Lung (tissue), 16 donors: ENCODE data around the gene TSEN34. TPM values are rescaled to one million over a fixed set of nuclear protein-coding genes. Genes with fewer than 3 reads are reported as not detected.

Experiments used
- ATAC-seq: fragments of 200-7000 bp; cut with Tn5 transposase; one replicate; pipeline ENCODE4 v1.9.1; 2020; ENCODE audit warnings: moderate number of reproducible peaks; ENCODE audit not compliant: insufficient read depth, low FRiP score
- DNase-seq, 3 donors: peaks; one replicate each; pipeline ENCODE4 v3.0.0-alpha.2; 2013 to 2017
- H3K27ac ChIP-seq, 2 donors: one replicate each; pipeline ENCODE4 v1.5.1; 2013; ENCODE audit warnings: mild to moderate bottlenecking in 2 of 2, moderate library complexity in 2 of 2, control low read depth in 1 of 2, inconsistent platforms in 1 of 2, low read depth in 1 of 2, low read length in 1 of 2
- H3K27me3 ChIP-seq, 3 donors: one replicate each; pipeline ENCODE4 v1.5.1; 2013; ENCODE audit warnings: low read length in 2 of 3; ENCODE audit not compliant: control insufficient read depth in 3 of 3, insufficient read depth in 3 of 3
- H3K36me3 ChIP-seq, 4 donors: one replicate each; pipeline ENCODE4 v1.5.1; 2013; ENCODE audit warnings: low read length in 4 of 4, mild to moderate bottlenecking in 1 of 4, moderate library complexity in 1 of 4; ENCODE audit not compliant: control insufficient read depth in 4 of 4, insufficient read depth in 4 of 4
- H3K4me1 ChIP-seq, 5 donors: one replicate each; pipeline ENCODE4 v1.5.1; 2013; ENCODE audit warnings: low read length in 5 of 5, mild to moderate bottlenecking in 2 of 5, moderate library complexity in 1 of 5; ENCODE audit not compliant: control insufficient read depth in 5 of 5, insufficient read depth in 5 of 5
- H3K4me3 ChIP-seq: one replicate; pipeline ENCODE4 v1.5.1; 2013; ENCODE audit warnings: mild to moderate bottlenecking, control low read depth, moderate library complexity
- H3K9ac ChIP-seq, 2 donors: one replicate each; pipeline ENCODE4 v1.5.1; 2013; ENCODE audit warnings: low read length in 2 of 2, control low read depth in 1 of 2; ENCODE audit not compliant: insufficient read depth in 1 of 2
- H3K9me3 ChIP-seq, 4 donors: one replicate each; pipeline ENCODE4 v1.5.1; 2013; ENCODE audit warnings: low read length in 3 of 4, mild to moderate bottlenecking in 1 of 4, moderate library complexity in 1 of 4; ENCODE audit not compliant: control insufficient read depth in 4 of 4, insufficient read depth in 3 of 4
- WGBS, 2 donors: extraction: QIAGEN DNeasy Blood & Tissue Kit; methylation state at CpG; one replicate each; pipeline ENCODE4 v1.1.7; 2013; 5-methylcytosine and 5-hydroxymethylcytosine counted together
- long read RNA-seq, 5 donors: transcript quantifications; one replicate each; lab custom pipeline, GENCODE V29; 2026
- polyA plus RNA-seq, 2 donors: library from polyadenylated mRNA; stranded (reverse); fragments of 200-250 nt; gene quantifications; one replicate each; pipeline ENCODE4 v1.2.1, GENCODE V29; 2013
- total RNA-seq, 2 donors: library from RNA; depleted of rRNA in 1 of 2; stranded (reverse); fragments of >200 nt in 1 of 2; gene quantifications; one replicate each; pipeline ENCODE4 v1.2.1, GENCODE V29; 2014 to 2021
- TF ChIP-seq, protein P1 (sequence below): IDR thresholded peaks from 2 replicates; pipeline ENCODE4 v1.5.1; 2012; ENCODE audit warnings: mild to moderate bottlenecking; ENCODE audit errors: control extremely low read depth, extremely low read depth
- donor health status: control.
- donor health status: control.
- donor health status: Bipolar disorder and iron deficiency.
- donor health status: healthy.
- donor health status: DM: yes; HTN: yes; CAD: no.

Gene TSEN34
- total RNA-seq = 10 to 100 TPM; 44.5 to 65.8 TPM
- polyA plus RNA-seq = 100 to 1,000 TPM in 1 of 2 donors, 10 to 100 TPM in 1; 38.0 to 102 TPM
- long read RNA-seq, donor 1, transcript TSEN34-201 (5 exons, 2,294 nt) = minor isoform, 13 of 45 reads
- long read RNA-seq, donor 1, transcript TSEN34-203 (4 exons, 1,349 nt) = major isoform, 22 of 45 reads
- long read RNA-seq, donor 1, partial matches to known transcripts = 8 of 45 reads
- long read RNA-seq, donor 1, other reads (novel, unspliced or antisense) = 0 of 45 reads
- long read RNA-seq, donor 2, transcript TSEN34-203 (4 exons, 1,349 nt) = major isoform, 7 of 11 reads
- long read RNA-seq, donor 2, partial matches to known transcripts = 0 of 11 reads
- long read RNA-seq, donor 2, other reads (novel, unspliced or antisense) = 0 of 11 reads
- long read RNA-seq, donor 3, transcript TSEN34-203 (4 exons, 1,349 nt) = major isoform, 18 of 27 reads
- long read RNA-seq, donor 3, partial matches to known transcripts = 5 of 27 reads
- long read RNA-seq, donor 3, other reads (novel, unspliced or antisense) = 0 of 27 reads
- long read RNA-seq, donor 4, transcript TSEN34-201 (5 exons, 2,294 nt) = minor isoform, 5 of 23 reads
- long read RNA-seq, donor 4, transcript TSEN34-203 (4 exons, 1,349 nt) = major isoform, 8 of 23 reads
- long read RNA-seq, donor 4, partial matches to known transcripts = 8 of 23 reads
- long read RNA-seq, donor 4, other reads (novel, unspliced or antisense) = 0 of 23 reads
- long read RNA-seq, donor 5, transcript TSEN34-201 (5 exons, 2,294 nt) = minor isoform, 9 of 62 reads
- long read RNA-seq, donor 5, transcript TSEN34-203 (4 exons, 1,349 nt) = major isoform, 30 of 62 reads
- long read RNA-seq, donor 5, partial matches to known transcripts = 20 of 62 reads
- long read RNA-seq, donor 5, other reads (novel, unspliced or antisense) = 0 of 62 reads

DNA sequence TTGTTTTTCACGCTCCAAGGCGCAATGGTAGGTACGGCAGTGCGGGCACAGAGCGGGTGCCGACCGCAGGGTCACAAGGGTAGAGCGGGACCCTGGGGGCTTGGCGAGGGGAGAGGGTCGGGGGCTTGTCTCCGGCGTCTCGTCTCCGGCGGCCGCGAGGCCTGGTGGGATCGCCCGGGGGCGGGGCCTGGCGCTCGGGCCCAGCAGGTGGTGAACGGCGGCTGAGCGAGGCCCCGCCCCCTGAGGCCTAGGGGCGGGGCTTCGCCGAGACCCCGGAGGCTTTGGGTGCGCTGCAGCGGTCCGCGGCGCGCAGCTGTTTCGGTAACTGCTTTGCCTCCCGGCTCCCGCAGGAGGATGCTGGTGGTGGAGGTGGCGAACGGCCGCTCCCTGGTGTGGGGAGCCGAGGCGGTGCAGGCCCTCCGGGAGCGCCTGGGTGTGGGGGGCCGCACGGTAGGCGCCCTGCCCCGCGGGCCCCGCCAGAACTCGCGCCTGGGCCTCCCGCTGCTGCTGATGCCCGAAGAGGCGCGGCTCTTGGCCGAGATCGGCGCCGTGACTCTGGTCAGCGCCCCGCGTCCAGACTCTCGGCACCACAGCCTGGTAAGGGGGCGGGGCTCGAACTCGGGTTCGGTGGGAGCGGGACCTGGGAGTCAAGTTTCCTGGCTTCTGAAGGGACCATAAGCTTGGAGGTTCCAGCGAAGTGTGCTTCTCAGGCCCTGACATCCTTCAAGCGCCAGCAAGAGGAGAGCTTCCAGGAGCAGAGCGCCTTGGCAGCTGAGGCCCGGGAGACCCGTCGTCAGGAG lies at the start of gene TSEN34:
Gene TSEN34 (plus strand): TSS at position 298 of the 800 bp plus-strand sequence. CDS start 57 bp downstream, at position 355.
- DNase-seq = peak in 2 of 3 donors; percentile 91 to 95
- TF ChIP-seq, protein P1, sequence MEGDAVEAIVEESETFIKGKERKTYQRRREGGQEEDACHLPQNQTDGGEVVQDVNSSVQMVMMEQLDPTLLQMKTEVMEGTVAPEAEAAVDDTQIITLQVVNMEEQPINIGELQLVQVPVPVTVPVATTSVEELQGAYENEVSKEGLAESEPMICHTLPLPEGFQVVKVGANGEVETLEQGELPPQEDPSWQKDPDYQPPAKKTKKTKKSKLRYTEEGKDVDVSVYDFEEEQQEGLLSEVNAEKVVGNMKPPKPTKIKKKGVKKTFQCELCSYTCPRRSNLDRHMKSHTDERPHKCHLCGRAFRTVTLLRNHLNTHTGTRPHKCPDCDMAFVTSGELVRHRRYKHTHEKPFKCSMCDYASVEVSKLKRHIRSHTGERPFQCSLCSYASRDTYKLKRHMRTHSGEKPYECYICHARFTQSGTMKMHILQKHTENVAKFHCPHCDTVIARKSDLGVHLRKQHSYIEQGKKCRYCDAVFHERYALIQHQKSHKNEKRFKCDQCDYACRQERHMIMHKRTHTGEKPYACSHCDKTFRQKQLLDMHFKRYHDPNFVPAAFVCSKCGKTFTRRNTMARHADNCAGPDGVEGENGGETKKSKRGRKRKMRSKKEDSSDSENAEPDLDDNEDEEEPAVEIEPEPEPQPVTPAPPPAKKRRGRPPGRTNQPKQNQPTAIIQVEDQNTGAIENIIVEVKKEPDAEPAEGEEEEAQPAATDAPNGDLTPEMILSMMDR = no peak
- Histone ChIP-seq H3K9ac (peak within 1 kb of the TSS; percentile 84 to 98), H3K36me3 (peaks cover 0 to 14% (median 13%) of the 10 kb centered on the region in 4 donors), H3K4me3 (peak within 1 kb of the TSS; percentile 57), H3K27ac (peak within 1 kb of the TSS; percentile 98 to 99), H3K4me1 (peaks cover 0 to 21% (median 8%) of the 10 kb centered on the region in 5 donors), H3K27me3 (no peaks in the 10 kb centered on the region), H3K9me3 (no peaks in the 10 kb centered on the region)
- ATAC-seq = peak; percentile 34
- WGBS, 2 donors = 1% methylated on average over 62 to 77 of the region's 77 CpGs

GRCh38 chr19:54141356-54141755 lies 49.8 kb upstream of the TSEN34 start:
- H3K9me3 ChIP-seq = no peaks in the 10 kb centered on the region
- peaks cover 0 to 25% (median 9%) of the 10 kb centered on the region in 5 donors for H3K4me1 ChIP-seq
- no peak overlapping the region for H3K9ac ChIP-seq
- no peak overlapping the region for H3K27ac ChIP-seq
- WGBS, 2 donors = 92 to 94% methylated on average over 3 of the region's 3 CpGs
- peaks cover 11 to 52% (median 37%) of the 10 kb centered on the region in 4 donors for H3K36me3 ChIP-seq
- ATAC-seq = no peak
- no peaks in the 10 kb centered on the region for H3K27me3 ChIP-seq
- TF ChIP-seq, protein P1 = no peak
- H3K4me3 ChIP-seq = no peak overlapping the region
- no peak for DNase-seq

DNA sequence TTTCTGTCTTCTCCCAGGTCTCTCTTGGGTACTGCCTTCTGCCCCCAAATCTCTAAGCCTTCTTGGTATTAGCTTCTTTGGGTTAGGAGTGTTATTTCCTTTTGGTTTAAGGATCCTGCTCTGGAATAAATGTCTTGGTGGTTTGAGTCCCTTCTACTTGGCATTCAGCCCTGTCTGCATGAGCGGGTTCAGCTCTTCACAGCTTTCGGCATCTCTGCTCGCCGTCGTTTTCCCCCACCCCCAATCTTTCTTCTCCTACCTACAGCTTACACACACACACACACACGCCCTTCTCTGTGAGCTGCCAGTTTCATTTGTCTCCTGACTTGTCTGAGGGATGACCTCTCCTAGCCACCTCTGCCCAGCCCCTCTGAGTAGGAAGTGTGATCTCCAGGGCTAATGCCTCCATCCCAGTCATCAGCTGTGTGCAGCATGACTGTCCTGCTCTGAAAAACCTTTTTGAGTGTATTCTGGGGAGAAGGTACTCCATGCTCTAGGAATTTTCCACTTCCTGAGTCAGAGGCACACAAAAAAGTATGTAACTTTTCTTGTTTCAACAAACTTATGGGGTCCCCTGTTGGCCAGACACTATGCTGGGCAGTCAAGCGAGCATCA lies 48.8 kb upstream of the TSEN34 start:
- no peak overlapping the region for H3K4me3 ChIP-seq
- 85 to 88% methylated on average over 7 of the region's 7 CpGs for WGBS, 2 donors
- TF ChIP-seq, protein P1 = no peak
- peaks cover 11 to 61% (median 45%) of the 10 kb centered on the region in 4 donors for H3K36me3 ChIP-seq
- no peaks in the 10 kb centered on the region for H3K9me3 ChIP-seq
- no peaks in the 10 kb centered on the region for H3K27me3 ChIP-seq
- ATAC-seq (no peak), DNase-seq (no peak)
- peaks cover 0 to 22% (median 9%) of the 10 kb centered on the region in 5 donors for H3K4me1 ChIP-seq
- H3K9ac ChIP-seq = no peak overlapping the region
- no peak overlapping the region for H3K27ac ChIP-seq
